Natural killer cell treated with Interleukin-12 subunit alpha and Interleukin-12 subunit beta and Interleukin-15 and Interleukin-18, amount 100 ng/mL, for 72 hours (primary cell): ENCODE measurements around the gene GATAD2B. TPM values are rescaled to one million over a fixed set of nuclear protein-coding genes. Genes with fewer than 3 reads are reported as not detected.
"Not testable (repeated sequence)": the region's sequence is repeated elsewhere in the genome, so short reads cannot be mapped to it uniquely, and the experiment has no call there.

ENCODE experiments used
- ATAC-seq, 2 donors: fragments of 150-1000 bp; cut with Tn5 transposase in 1 of 2; sonication (Bioruptor Pico), chemical (Tn5 transposase) in 1 of 2; 2 replicates each; pipeline ENCODE4 v1.10.0; 2021
- DNase-seq: peaks from one replicate; pipeline ENCODE4 v3.0.0; 2022; ENCODE audit warnings: low spot score
- H3K27ac Mint-ChIP-seq, 2 donors: 1 replicate in 1 of 2; 2 replicates in 1 of 2; pipeline ENCODE4 v1.8.0; 2022; ENCODE audit warnings: mixed read lengths in 2 of 2, mild to moderate bottlenecking in 1 of 2, moderate library complexity in 1 of 2
- H3K27me3 Mint-ChIP-seq, 2 donors: 1 replicate in 1 of 2; 2 replicates in 1 of 2; pipeline ENCODE4 v1.8.0; 2022; ENCODE audit warnings: mixed read lengths in 2 of 2
- H3K36me3 Mint-ChIP-seq: one replicate; pipeline ENCODE4 v1.8.0; 2022; ENCODE audit warnings: mixed read lengths
- H3K4me1 Mint-ChIP-seq, 2 donors: 1 replicate in 1 of 2; 2 replicates in 1 of 2; pipeline ENCODE4 v1.8.0; 2022; ENCODE audit warnings: low read depth in 2 of 2, mixed read lengths in 2 of 2, mild to moderate bottlenecking in 1 of 2
- H3K4me3 Mint-ChIP-seq: one replicate; pipeline ENCODE4 v1.8.0; 2022; ENCODE audit warnings: mixed read lengths
- H3K9me3 Mint-ChIP-seq: 2 replicates; pipeline ENCODE4 v1.8.0; 2022; ENCODE audit warnings: mixed read lengths
- total RNA-seq, 2 donors: library from RNA; stranded (reverse); gene quantifications; one replicate each; pipeline ENCODE4 v1.2.3, GENCODE V29; 2022

The GATAD2B gene
- total RNA-seq, 2 donors from 2014 or later: 58.5 to 76.6 TPM

GRCh38 chr1:153908071-153908470, 14.7 kb downstream of the GATAD2B start:
- no peak for DNase-seq
- Mint-ChIP-seq H3K27ac (no peak overlapping the region), H3K27me3 (no peaks in the 10 kb centered on the region), H3K4me1 (peaks cover 19 to 20% of the 10 kb centered on the region in 2 donors), H3K36me3 (peaks cover 7% of the 10 kb centered on the region), H3K4me3 (no peak overlapping the region), H3K9me3 (no peaks in the 10 kb centered on the region)
- no peak for ATAC-seq

GRCh38 chr1:153907134-153907533, 15.6 kb downstream of the GATAD2B start:
- H3K9me3 Mint-ChIP-seq: no peaks in the 10 kb centered on the region
- H3K27me3 Mint-ChIP-seq: no peaks in the 10 kb centered on the region
- H3K27ac Mint-ChIP-seq: no peak overlapping the region
- ATAC-seq (no peak), DNase-seq (no peak)
- peaks cover 7% of the 10 kb centered on the region for H3K36me3 Mint-ChIP-seq
- H3K4me1 Mint-ChIP-seq: peaks cover 17 to 18% of the 10 kb centered on the region in 2 donors
- no peak overlapping the region for H3K4me3 Mint-ChIP-seq

- H3K4me3 Mint-ChIP-seq: no peak overlapping the region
- no peaks in the 10 kb centered on the region for H3K9me3 Mint-ChIP-seq
Observed at GRCh38 chr1:153906396-153906795, 16.4 kb downstream of the GATAD2B start.

GRCh38 chr1:153905908-153906307, 16.9 kb downstream of the GATAD2B start:
- H3K27ac Mint-ChIP-seq, H3K9me3 Mint-ChIP-seq, H3K4me3 Mint-ChIP-seq, H3K27me3 Mint-ChIP-seq, DNase-seq, ATAC-seq, H3K36me3 Mint-ChIP-seq: not testable (repeated sequence)
- peaks cover 9 to 13% of the 10 kb centered on the region in 2 donors for H3K4me1 Mint-ChIP-seq

More at GRCh38 chr1:153906396-153906795, 16.4 kb downstream of the GATAD2B start:
- H3K36me3 Mint-ChIP-seq: peaks cover 7% of the 10 kb centered on the region
- peaks cover 12 to 17% of the 10 kb centered on the region in 2 donors for H3K4me1 Mint-ChIP-seq
- no peak for ATAC-seq
- H3K27me3 Mint-ChIP-seq: no peaks in the 10 kb centered on the region
- no peak overlapping the region for H3K27ac Mint-ChIP-seq
- no peak for DNase-seq

GRCh38 chr1:153903841-153904455, 18.8 kb downstream of the GATAD2B start:
- no peak for ATAC-seq
- Mint-ChIP-seq H3K36me3 (peaks cover 7% of the 10 kb centered on the region), H3K4me3 (no peak overlapping the region), H3K9me3 (no peaks in the 10 kb centered on the region), H3K27ac (peak overlapping the region in 1 of 2 donors; percentile 17), H3K4me1 (peaks cover 8 to 11% of the 10 kb centered on the region in 2 donors), H3K27me3 (no peaks in the 10 kb centered on the region)
- no peak for DNase-seq

GRCh38 chr1:153899509-153899908, 23.3 kb downstream of the GATAD2B start:
- H3K36me3 Mint-ChIP-seq: no peaks in the 10 kb centered on the region

GRCh38 chr1:153895866-153896265, 26.9 kb downstream of the GATAD2B start:
- H3K36me3 Mint-ChIP-seq: not testable (repeated sequence)

More at GRCh38 chr1:153899509-153899908, 23.3 kb downstream of the GATAD2B start:
- ATAC-seq (no peak), DNase-seq (no peak)
- H3K27ac Mint-ChIP-seq: no peak overlapping the region
- H3K27me3 Mint-ChIP-seq: no peaks in the 10 kb centered on the region
- no peaks in the 10 kb centered on the region for H3K9me3 Mint-ChIP-seq
- peaks cover 0 to 3% of the 10 kb centered on the region in 2 donors for H3K4me1 Mint-ChIP-seq
- H3K4me3 Mint-ChIP-seq: no peak overlapping the region

GRCh38 chr1:153891042-153891441, 31.7 kb downstream of the GATAD2B start:
- not testable (repeated sequence) for H3K27ac Mint-ChIP-seq, DNase-seq, ATAC-seq, H3K36me3 Mint-ChIP-seq, H3K9me3 Mint-ChIP-seq, H3K4me3 Mint-ChIP-seq, H3K27me3 Mint-ChIP-seq
- peaks cover 20 to 21% of the 10 kb centered on the region in 2 donors for H3K4me1 Mint-ChIP-seq

More at GRCh38 chr1:153895866-153896265, 26.9 kb downstream of the GATAD2B start:
- H3K4me3 Mint-ChIP-seq, H3K4me1 Mint-ChIP-seq, H3K27me3 Mint-ChIP-seq, ATAC-seq, DNase-seq, H3K9me3 Mint-ChIP-seq: not testable (repeated sequence)
- H3K27ac Mint-ChIP-seq: peak overlapping the region in 1 of 2 donors; percentile 53

GRCh38 chr1:153888533-153888932, 34.2 kb downstream of the GATAD2B start:
- H3K4me3 Mint-ChIP-seq: peak overlapping the region; percentile 9

GRCh38 chr1:153886127-153886526, 36.6 kb downstream of the GATAD2B start:
- peaks cover 4% of the 10 kb centered on the region for H3K36me3 Mint-ChIP-seq
- H3K27me3 Mint-ChIP-seq: no peaks in the 10 kb centered on the region
- H3K27ac Mint-ChIP-seq: no peak overlapping the region
- DNase-seq (no peak), ATAC-seq (no peak)
- H3K4me3 Mint-ChIP-seq: no peak overlapping the region
- H3K9me3 Mint-ChIP-seq: no peaks in the 10 kb centered on the region
- H3K4me1 Mint-ChIP-seq: peaks cover 20 to 22% of the 10 kb centered on the region in 2 donors

More at GRCh38 chr1:153888533-153888932, 34.2 kb downstream of the GATAD2B start:
- no peaks in the 10 kb centered on the region for H3K9me3 Mint-ChIP-seq
- peaks cover 20 to 23% of the 10 kb centered on the region in 2 donors for H3K4me1 Mint-ChIP-seq
- peak overlapping the region; percentile 32 to 78 for H3K27ac Mint-ChIP-seq
- ATAC-seq (no peak), DNase-seq (no peak)
- no peaks in the 10 kb centered on the region for H3K27me3 Mint-ChIP-seq
- peaks cover 4% of the 10 kb centered on the region for H3K36me3 Mint-ChIP-seq

GRCh38 chr1:153883223-153883622, 39.5 kb downstream of the GATAD2B start:
- Mint-ChIP-seq H3K9me3 (no peaks in the 10 kb centered on the region), H3K27me3 (no peaks in the 10 kb centered on the region), H3K4me1 (peaks cover 12 to 18% of the 10 kb centered on the region in 2 donors), H3K4me3 (no peak overlapping the region), H3K27ac (peak overlapping the region in 1 of 2 donors; percentile 42), H3K36me3 (no peaks in the 10 kb centered on the region)
- ATAC-seq (no peak), DNase-seq (no peak)

GRCh38 chr1:153882296-153882912, 40.4 kb downstream of the GATAD2B start:
- ATAC-seq: peak in 1 of 2 donors; percentile 63
- peaks cover 12 to 19% of the 10 kb centered on the region in 2 donors for H3K4me1 Mint-ChIP-seq
- H3K27me3 Mint-ChIP-seq: no peaks in the 10 kb centered on the region
- H3K9me3 Mint-ChIP-seq: no peaks in the 10 kb centered on the region
- no peak for DNase-seq
- H3K4me3 Mint-ChIP-seq: no peak overlapping the region
- H3K36me3 Mint-ChIP-seq: no peaks in the 10 kb centered on the region
- no peak overlapping the region for H3K27ac Mint-ChIP-seq

- H3K36me3 Mint-ChIP-seq: no peaks in the 10 kb centered on the region
- no peak overlapping the region for H3K4me3 Mint-ChIP-seq
- H3K4me1 Mint-ChIP-seq: peaks cover 7 to 16% of the 10 kb centered on the region in 2 donors
- H3K27ac Mint-ChIP-seq: no peak overlapping the region
- no peak for ATAC-seq
- no peaks in the 10 kb centered on the region for H3K9me3 Mint-ChIP-seq
- H3K27me3 Mint-ChIP-seq: no peaks in the 10 kb centered on the region
- DNase-seq: no peak
Observed at GRCh38 chr1:153881751-153882150, 41.0 kb downstream of the GATAD2B start.

- H3K36me3 Mint-ChIP-seq: no peaks in the 10 kb centered on the region
- H3K4me1 Mint-ChIP-seq: peaks cover 5 to 20% of the 10 kb centered on the region in 2 donors
- no peak overlapping the region for H3K27ac Mint-ChIP-seq
- H3K4me3 Mint-ChIP-seq: no peak overlapping the region
- ATAC-seq (peak in 1 of 2 donors; percentile 62), DNase-seq (no peak)
- no peaks in the 10 kb centered on the region for H3K27me3 Mint-ChIP-seq
- no peaks in the 10 kb centered on the region for H3K9me3 Mint-ChIP-seq
Observed at GRCh38 chr1:153880962-153881361, 41.8 kb downstream of the GATAD2B start.
